Measurements from ENCODE around the gene IGF2. TPM values are rescaled to one million over a fixed set of nuclear protein-coding genes. Genes with fewer than 3 reads are reported as not detected.

The IGF2 gene
- total RNA-seq, 3 donors from 2014 or later: 7.6 to 27.6 (median 12.1) TPM

GRCh38 chr11:2103668-2104523 is 35.3 kb downstream of the IGF2 start:
- H3K9me3 ChIP-seq: no peaks in the 10 kb centered on the region
- DNase-seq: peak in 1 of 3 donors; percentile 22
- no peak for ATAC-seq
- no peaks in the 10 kb centered on the region for H3K4me1 ChIP-seq (ENCODE audit: low read depth)
- no peak for TF ChIP-seq CTCF (IDR thresholded peaks at IDR 0.05)
- H3K36me3 ChIP-seq (ENCODE audit: low read depth): no peaks in the 10 kb centered on the region
- intact Hi-C loops (cut with DNase I, micrococcal nuclease): no loop called here
- H3K4me3 ChIP-seq: no peak overlapping the region

- Histone ChIP-seq H3K36me3 (ENCODE audit: low read depth) (no peaks in the 10 kb centered on the region), H3K4me3 (no peak overlapping the region), H3K9me3 (no peaks in the 10 kb centered on the region), H3K4me1 (ENCODE audit: low read depth) (no peaks in the 10 kb centered on the region)
- intact Hi-C loops (cut with DNase I, micrococcal nuclease): no loop called here
- DNase-seq (no peak), ATAC-seq (no peak)
- TF ChIP-seq CTCF (IDR thresholded peaks at IDR 0.05): no peak
Measured at GRCh38 chr11:2102883-2103213, 36.3 kb downstream of the IGF2 start.

- DNase-seq (peak in 2 of 3 donors; percentile 34 to 49), ATAC-seq (peak; percentile 47)
- intact Hi-C loops (cut with DNase I, micrococcal nuclease): no loop called here
- H3K36me3 ChIP-seq (ENCODE audit: low read depth): no peaks in the 10 kb centered on the region
- no peaks in the 10 kb centered on the region for H3K9me3 ChIP-seq
- no peak overlapping the region for H3K4me3 ChIP-seq
- H3K4me1 ChIP-seq (ENCODE audit: low read depth): no peaks in the 10 kb centered on the region
- TF ChIP-seq CTCF (IDR thresholded peaks at IDR 0.05): no peak
Measured at GRCh38 chr11:2102132-2102882, 36.9 kb downstream of the IGF2 start.

GRCh38 chr11:2101171-2101675 is 38.0 kb downstream of the IGF2 start:
- no peak for TF ChIP-seq CTCF (IDR thresholded peaks at IDR 0.05)

GRCh38 chr11:2100361-2101170 is 38.6 kb downstream of the IGF2 start:
- Histone ChIP-seq H3K4me3 (no peak overlapping the region), H3K36me3 (ENCODE audit: low read depth) (no peaks in the 10 kb centered on the region), H3K4me1 (ENCODE audit: low read depth) (no peaks in the 10 kb centered on the region), H3K9me3 (no peaks in the 10 kb centered on the region)
- DNase-seq (peak in 2 of 3 donors; percentile 12 to 49), ATAC-seq (peak; percentile 27)
- no peak for TF ChIP-seq CTCF (IDR thresholded peaks at IDR 0.05)
- intact Hi-C loops (cut with DNase I, micrococcal nuclease): no loop called here

More at GRCh38 chr11:2101171-2101675, 38.0 kb downstream of the IGF2 start:
- Histone ChIP-seq H3K9me3 (no peaks in the 10 kb centered on the region), H3K4me1 (ENCODE audit: low read depth) (no peaks in the 10 kb centered on the region), H3K4me3 (no peak overlapping the region), H3K36me3 (ENCODE audit: low read depth) (no peaks in the 10 kb centered on the region)
- intact Hi-C loops (cut with DNase I, micrococcal nuclease): no loop called here
- no peak for ATAC-seq
- peak in 1 of 3 donors; percentile 31 for DNase-seq

Data from mucosa of descending colon (tissue), 3 donors.